HG02840 (cell line): ENCODE measurements around the gene MYLK3.
"Not testable (repeated sequence)": the region's sequence is repeated elsewhere in the genome, so short reads cannot be mapped to it uniquely, and the experiment has no call there.

ENCODE experiments used
- ATAC-seq: cut with Tn5 transposase; IDR thresholded peaks from one replicate; pipeline ENCODE4 v1.9.1; 2021; ENCODE audit warnings: mild to moderate bottlenecking, moderate library complexity, moderate number of reproducible peaks; ENCODE audit not compliant: unreplicated experiment, low FRiP score

The MYLK3 gene

GRCh38 chr16:46747777-46748651, at the start of gene MYLK3:
Gene MYLK3 (minus strand): TSS chr16:46748344. CDS start chr16:46748193, 151 bp downstream.
- ATAC-seq, result no peak

DNA sequence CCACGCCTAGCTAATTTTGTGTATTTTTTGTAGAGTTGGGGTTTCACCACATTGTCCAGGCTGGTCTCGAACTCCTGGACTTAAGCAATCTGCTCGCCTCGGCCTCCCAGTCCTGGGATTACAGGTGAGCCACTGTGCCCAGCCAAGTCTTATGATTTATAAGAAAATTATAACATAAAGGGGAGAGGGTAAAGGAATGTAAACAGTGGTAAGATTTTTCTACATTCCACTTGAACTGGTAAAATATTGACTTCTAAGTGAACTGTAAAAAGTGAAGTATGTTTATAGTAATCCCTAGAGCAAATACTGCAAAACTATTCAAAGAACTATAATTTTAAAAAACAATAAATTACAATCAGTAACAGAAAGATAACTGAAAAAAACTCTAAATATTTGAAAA, 49.4 kb upstream of the MYLK3 start:
- no peak for ATAC-seq

GRCh38 chr16:46796764-46797269, 48.7 kb upstream of the MYLK3 start:
- no peak for ATAC-seq

- no peak for ATAC-seq
Measured at GRCh38 chr16:46793841-46794240, 45.7 kb upstream of the MYLK3 start.

- no peak for ATAC-seq
Measured at GRCh38 chr16:46790599-46791270, 42.6 kb upstream of the MYLK3 start.

DNA sequence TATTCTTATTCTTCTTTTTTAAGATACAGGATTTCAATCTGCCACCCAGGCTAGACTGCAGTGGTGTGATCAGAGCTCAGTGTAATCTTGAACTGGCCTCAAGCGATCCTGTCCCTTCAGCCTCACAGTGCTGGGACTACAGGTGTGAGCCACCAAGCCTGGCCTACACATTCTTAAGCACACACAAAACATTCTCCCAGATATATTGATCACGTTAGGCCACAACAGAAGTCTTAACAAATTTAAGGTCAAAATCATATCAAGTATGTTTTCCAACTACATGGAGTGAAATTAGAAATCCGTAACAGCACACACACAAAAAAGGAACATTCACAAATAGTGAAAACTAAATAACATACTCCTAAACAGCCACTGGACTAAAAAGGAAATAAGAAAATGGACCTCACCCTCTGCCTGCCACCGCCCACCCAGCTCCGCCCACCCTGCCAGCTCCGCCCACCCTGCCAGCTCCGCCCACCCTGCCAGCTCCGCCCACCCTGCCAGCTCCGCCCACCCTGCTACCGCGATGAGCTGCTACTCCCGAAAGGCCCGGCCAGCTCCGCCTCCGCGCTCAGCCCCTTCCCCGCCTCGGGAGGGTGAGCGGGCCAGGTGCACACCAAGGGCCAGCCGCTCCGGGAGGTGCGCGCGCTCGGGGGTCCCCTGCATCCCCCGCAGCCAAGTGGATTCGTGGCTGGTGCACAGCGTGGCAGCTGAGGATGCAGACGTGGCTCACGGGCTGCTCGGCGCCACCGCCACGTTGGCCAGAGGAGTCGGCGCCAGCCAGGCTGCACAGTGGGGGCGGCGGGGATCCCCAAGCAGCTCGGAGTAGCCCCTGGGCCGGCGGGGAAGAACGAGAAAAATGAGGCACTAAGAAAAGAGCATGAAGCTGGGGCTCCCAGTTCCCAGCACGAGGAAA, 41.6 kb upstream of the MYLK3 start:
- peak; percentile 86 for ATAC-seq

DNA sequence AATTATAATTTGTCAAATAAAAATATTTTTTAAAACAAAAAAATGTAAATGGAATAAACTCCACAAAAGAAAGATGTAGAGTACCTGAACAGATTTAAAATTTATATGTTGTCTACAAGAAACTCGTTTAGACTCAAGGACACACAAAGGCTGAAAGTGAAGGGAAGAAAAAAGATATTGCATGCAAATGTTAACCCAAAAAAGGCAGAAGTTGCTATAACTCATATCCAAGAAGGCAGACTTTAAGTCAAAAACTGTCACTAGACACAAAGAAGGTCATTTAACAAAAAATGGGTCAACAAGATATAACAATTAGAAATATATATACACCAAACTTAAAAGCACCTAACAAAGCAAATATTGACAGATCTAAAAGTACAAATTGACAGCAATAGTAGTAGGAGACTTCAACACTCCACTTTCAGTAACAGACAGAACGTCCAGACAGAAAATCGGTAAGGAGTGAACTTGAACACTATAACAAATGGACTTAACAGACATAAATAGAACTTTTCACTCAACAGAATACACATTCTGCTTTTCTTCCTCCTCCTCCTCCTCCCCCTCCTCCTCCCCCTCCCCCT, 40.8 kb upstream of the MYLK3 start:
- no peak for ATAC-seq

DNA sequence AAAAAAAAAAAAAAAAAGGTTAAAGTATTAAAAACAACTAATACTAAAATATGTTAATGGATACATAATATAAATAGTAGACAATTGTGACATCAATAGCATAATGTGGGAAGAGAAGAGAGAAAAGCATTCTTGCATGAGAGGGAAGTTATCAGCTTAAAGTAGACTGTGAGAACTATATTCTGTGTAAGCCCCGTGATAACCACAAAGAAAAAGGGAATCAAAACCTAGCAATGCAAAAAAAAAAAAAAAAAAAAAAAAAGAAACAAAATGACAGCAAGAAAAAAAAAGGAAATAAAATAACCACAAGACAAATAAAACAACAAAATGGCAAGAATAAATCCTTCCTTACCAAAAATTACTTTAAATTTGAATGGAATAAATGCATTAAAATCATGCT, 39.8 kb upstream of the MYLK3 start:
- ATAC-seq, result no peak

- ATAC-seq, result no peak
Measured at GRCh38 chr16:46785076-46785845, 37.1 kb upstream of the MYLK3 start.

DNA sequence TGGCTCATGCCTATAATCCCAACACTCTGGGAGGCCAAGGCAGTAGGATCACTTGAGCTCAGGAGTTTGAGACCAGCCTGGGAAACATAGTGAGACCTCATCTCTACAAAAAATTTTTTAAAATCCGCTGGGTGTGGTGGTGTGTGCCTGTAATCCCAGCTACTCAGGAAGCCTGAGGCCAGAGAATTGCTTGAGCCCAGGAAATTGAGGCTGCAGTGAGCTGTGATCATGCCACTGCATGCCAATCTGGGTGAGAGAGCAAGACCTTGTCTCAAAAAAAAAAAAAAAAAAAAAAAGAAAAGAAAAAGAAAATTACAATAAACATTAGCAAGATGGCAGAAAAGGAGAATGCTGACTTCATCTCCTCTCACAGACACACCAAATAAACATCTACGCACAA, 36.4 kb upstream of the MYLK3 start:
- ATAC-seq, result not testable (repeated sequence)

DNA sequence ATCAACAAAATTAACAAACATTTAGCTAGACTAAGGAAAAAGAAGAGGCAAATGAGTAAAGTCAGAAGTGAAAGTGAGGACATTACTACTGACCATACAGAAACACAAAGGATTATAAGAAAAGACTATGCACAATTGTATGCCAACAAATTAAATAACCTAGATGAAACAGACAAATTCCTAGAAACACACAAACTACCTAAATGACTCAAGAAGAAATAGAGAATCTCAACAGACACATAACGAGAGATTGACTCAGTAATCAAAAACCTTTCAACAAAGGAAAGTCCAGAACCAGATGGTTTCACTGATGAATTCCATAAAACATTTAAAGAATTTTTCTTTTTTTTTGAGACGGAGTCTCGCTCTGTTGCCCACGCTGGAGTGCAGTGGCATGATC, 35.7 kb upstream of the MYLK3 start:
- ATAC-seq, result no peak

- ATAC-seq, result no peak
Measured at GRCh38 chr16:46782320-46782719, 34.2 kb upstream of the MYLK3 start.

GRCh38 chr16:46777804-46778203, 29.7 kb upstream of the MYLK3 start:
- no peak for ATAC-seq

DNA sequence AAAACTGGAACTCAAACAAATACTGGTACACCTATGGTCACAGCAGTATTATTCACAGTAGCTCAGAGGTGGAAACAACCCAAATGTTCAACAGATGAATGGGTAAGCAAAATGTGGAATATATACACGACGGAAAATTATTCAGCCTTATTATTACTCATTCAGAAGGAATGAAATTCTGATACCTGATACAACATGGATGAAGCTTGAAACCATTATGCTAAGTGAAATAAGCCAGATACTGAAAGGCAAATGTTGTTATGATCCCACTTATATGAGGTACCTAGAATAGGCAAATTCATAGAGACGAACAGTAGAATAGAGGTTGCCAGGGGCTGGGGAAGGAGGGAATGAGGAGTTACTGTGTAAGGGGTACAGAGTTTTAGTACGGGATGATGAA, 27.1 kb upstream of the MYLK3 start:
- ATAC-seq, result no peak

GRCh38 chr16:46774743-46775177, 26.6 kb upstream of the MYLK3 start:
- ATAC-seq, result no peak

DNA sequence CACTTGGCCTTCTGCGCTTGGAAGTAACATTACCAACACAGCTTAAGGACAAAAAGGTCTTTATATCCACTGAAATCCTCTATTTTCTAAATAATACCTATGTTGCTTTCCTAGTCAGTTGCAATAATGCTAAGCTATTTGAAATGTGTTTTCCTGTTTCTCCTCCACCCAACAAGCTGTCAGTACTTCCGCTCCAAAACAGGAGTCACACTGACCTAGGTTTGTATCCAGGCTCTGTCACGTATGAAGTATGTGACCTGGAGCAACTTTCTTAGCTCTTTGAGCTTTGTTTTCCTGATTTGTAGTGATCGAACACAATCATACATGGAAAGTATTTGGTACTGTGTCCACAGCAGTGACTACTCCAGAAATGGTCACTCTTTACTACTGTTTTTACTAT, 24.3 kb upstream of the MYLK3 start:
- no peak for ATAC-seq

DNA sequence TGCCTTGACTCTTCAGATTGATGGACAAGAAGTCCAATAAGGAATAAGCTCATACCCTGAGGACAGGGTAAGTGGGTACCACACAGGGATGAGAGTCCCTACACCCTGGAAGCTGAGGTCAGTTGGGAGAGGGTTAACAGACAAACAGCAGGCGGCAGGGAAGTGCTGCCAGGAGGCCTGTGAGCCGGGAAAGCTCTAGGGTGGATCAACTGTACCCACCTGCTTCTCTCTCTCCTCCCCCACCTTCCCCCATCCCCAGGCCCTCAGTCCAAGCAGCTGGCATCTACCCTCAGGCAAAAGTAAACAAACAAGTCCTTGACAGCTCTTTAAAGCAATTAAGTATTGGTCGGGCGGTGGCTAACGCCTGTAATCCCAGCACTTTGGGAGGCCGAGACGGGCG, 20.7 kb upstream of the MYLK3 start:
- no peak for ATAC-seq

DNA sequence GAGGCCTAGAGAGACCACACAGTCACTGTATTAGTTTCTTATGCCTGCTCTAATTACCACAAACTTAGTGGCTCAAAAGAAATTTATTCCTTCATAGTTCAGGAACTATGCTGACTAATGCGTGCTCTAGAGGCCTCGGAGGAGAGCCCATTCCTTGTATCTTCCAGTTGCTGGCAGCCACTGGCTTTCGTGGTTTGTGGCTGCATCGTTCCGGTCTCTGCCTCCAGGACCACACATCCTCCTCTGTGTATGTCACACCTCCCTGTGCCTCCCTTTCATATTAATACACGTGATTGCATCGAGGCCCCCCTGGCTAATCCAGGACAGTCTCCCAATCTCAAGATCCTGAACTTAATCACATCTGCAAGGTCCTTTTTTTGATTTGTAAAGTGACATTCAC, 16.9 kb upstream of the MYLK3 start:
- ATAC-seq, result no peak

- no peak for ATAC-seq
Measured at GRCh38 chr16:46763147-46763546, 15.0 kb upstream of the MYLK3 start.
